ENCODE data around the gene OR4D11.

DNA sequence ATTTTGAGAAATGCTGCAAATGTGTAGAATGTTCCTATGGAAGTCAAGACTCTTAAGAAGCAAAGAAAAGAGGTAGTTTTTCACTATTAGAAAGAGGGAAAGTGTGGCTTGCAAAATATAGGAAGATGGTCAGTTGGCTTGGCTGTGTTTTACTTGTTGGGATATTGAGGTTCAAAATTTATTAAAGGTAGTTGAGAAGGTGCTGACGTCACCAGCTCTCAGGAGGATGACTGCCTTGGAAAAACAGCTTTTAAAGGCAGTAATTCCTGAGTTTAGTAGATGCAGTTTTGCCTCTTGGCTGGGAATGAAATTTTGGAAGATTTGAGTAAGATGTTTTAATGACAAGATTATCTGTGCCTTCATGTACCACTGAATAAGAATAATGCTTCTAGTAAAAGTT lies 8.3 kb downstream of the OR4D11 start:
- TF ChIP-seq, protein P1, sequence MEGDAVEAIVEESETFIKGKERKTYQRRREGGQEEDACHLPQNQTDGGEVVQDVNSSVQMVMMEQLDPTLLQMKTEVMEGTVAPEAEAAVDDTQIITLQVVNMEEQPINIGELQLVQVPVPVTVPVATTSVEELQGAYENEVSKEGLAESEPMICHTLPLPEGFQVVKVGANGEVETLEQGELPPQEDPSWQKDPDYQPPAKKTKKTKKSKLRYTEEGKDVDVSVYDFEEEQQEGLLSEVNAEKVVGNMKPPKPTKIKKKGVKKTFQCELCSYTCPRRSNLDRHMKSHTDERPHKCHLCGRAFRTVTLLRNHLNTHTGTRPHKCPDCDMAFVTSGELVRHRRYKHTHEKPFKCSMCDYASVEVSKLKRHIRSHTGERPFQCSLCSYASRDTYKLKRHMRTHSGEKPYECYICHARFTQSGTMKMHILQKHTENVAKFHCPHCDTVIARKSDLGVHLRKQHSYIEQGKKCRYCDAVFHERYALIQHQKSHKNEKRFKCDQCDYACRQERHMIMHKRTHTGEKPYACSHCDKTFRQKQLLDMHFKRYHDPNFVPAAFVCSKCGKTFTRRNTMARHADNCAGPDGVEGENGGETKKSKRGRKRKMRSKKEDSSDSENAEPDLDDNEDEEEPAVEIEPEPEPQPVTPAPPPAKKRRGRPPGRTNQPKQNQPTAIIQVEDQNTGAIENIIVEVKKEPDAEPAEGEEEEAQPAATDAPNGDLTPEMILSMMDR (IDR thresholded peaks at IDR 0.05; ENCODE audit: insufficient read depth, low read length), result no peak
- TF ChIP-seq, protein P2, sequence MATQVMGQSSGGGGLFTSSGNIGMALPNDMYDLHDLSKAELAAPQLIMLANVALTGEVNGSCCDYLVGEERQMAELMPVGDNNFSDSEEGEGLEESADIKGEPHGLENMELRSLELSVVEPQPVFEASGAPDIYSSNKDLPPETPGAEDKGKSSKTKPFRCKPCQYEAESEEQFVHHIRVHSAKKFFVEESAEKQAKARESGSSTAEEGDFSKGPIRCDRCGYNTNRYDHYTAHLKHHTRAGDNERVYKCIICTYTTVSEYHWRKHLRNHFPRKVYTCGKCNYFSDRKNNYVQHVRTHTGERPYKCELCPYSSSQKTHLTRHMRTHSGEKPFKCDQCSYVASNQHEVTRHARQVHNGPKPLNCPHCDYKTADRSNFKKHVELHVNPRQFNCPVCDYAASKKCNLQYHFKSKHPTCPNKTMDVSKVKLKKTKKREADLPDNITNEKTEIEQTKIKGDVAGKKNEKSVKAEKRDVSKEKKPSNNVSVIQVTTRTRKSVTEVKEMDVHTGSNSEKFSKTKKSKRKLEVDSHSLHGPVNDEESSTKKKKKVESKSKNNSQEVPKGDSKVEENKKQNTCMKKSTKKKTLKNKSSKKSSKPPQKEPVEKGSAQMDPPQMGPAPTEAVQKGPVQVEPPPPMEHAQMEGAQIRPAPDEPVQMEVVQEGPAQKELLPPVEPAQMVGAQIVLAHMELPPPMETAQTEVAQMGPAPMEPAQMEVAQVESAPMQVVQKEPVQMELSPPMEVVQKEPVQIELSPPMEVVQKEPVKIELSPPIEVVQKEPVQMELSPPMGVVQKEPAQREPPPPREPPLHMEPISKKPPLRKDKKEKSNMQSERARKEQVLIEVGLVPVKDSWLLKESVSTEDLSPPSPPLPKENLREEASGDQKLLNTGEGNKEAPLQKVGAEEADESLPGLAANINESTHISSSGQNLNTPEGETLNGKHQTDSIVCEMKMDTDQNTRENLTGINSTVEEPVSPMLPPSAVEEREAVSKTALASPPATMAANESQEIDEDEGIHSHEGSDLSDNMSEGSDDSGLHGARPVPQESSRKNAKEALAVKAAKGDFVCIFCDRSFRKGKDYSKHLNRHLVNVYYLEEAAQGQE (IDR thresholded peaks at IDR 0.05; ENCODE audit: insufficient replicate concordance, low read depth), result no peak
- TF ChIP-seq GABPA (IDR thresholded peaks at IDR 0.05; ENCODE audit: low read depth), result no peak
